OCI-LY3 (cell line): Measurements from ENCODE around the gene RUNX3.
A peak's percentile ranks its signal among the peaks of the same experiment; 100 is the strongest.

Experiments
- H2AFZ ChIP-seq: fragments of 200-600, 300-600 bp; shearing (Covaris generic); 2 replicates; pipeline ENCODE4 v1.6.0; 2014; ENCODE audit warnings: antibody characterized with exemption, low read depth, low read length
- H3K27ac ChIP-seq: fragments of 200-600, 300-600 bp; sonication (generic); 2 replicates; pipeline ENCODE4 v1.5.1; 2014; ENCODE audit warnings: mild to moderate bottlenecking, low read length, moderate library complexity, mixed read lengths
- H3K27me3 ChIP-seq: fragments of 200-600, 300-600 bp; sonication (generic); 2 replicates; pipeline ENCODE4 v1.6.1; 2014; ENCODE audit warnings: low read depth, low read length, mixed read lengths
- H3K36me3 ChIP-seq: fragments of 200-600, 300-600 bp; sonication (generic); replicated peaks from 2 replicates; pipeline ENCODE3; 2014; ENCODE audit warnings: low read depth, low read length, mixed read lengths
- H3K4me1 ChIP-seq: fragments of 300-600, 200-600 bp; sonication (generic); 2 replicates; pipeline ENCODE4 v1.6.1; 2014; ENCODE audit warnings: low read length, mixed read lengths
- H3K4me2 ChIP-seq: fragments of 200-600, 300-600 bp; sonication (generic); 2 replicates; pipeline ENCODE4 v1.6.1; 2014; ENCODE audit warnings: low read length, mixed read lengths
- H3K4me3 ChIP-seq: fragments of 300-600, 200-600 bp; sonication (generic); 2 replicates; pipeline ENCODE4 v1.5.1; 2014; ENCODE audit warnings: antibody characterized with exemption, mild to moderate bottlenecking, low read length, moderate library complexity
- H3K79me2 ChIP-seq: fragments of 300-600, 200-600 bp; shearing (Covaris generic); 2 replicates; pipeline ENCODE4 v1.6.1; 2014; ENCODE audit warnings: mild to moderate bottlenecking, low read length, mixed read lengths
- H3K9ac ChIP-seq: fragments of 300-600, 200-600 bp; shearing (Covaris generic); 2 replicates; pipeline ENCODE4 v1.6.0; 2014; ENCODE audit warnings: mild to moderate bottlenecking, low read length, moderate library complexity
- H3K9me3 ChIP-seq: fragments of 200-600, 300-600 bp; shearing (Covaris generic); 2 replicates; pipeline ENCODE4 v1.6.1; 2014; ENCODE audit warnings: low read length, mixed read lengths; ENCODE audit not compliant: insufficient read depth
- H4K20me1 ChIP-seq: fragments of 200-600, 300-600 bp; sonication (generic); 2 replicates; pipeline ENCODE4 v1.6.1; 2016; ENCODE audit warnings: low read length, mixed read lengths; ENCODE audit not compliant: insufficient read depth
- EZH2phosphoT487 ChIP-seq: fragments of 200-600 bp; shearing (Covaris generic); IDR thresholded peaks from 2 replicates; pipeline ENCODE4 v1.6.1; 2018; ENCODE audit warnings: antibody characterized with exemption, mixed run types, low read depth
- TF ChIP-seq, protein P1 (sequence below): fragments of 200-600, 300-600 bp; sonication (generic); IDR thresholded peaks from 2 replicates; pipeline ENCODE4 v1.5.1; 2014; ENCODE audit warnings: antibody characterized with exemption, low read length, low read depth

RUNX3 gene

GRCh38 chr1:24967555-24967954 lies 37.5 kb upstream of the RUNX3 start:
- Histone ChIP-seq H3K27me3 (no peaks in the 10 kb centered on the region), H3K9ac (no peak overlapping the region), H3K27ac (no peak overlapping the region), H4K20me1 (no peaks in the 10 kb centered on the region), H3K79me2 (no peaks in the 10 kb centered on the region), H3K9me3 (no peaks in the 10 kb centered on the region), H3K4me2 (no peak overlapping the region), H3K4me3 (no peak overlapping the region), H2AFZ (no peak overlapping the region), H3K4me1 (peaks cover 70% of the 10 kb centered on the region), H3K36me3 (no peaks in the 10 kb centered on the region)
- TF ChIP-seq, protein P1, sequence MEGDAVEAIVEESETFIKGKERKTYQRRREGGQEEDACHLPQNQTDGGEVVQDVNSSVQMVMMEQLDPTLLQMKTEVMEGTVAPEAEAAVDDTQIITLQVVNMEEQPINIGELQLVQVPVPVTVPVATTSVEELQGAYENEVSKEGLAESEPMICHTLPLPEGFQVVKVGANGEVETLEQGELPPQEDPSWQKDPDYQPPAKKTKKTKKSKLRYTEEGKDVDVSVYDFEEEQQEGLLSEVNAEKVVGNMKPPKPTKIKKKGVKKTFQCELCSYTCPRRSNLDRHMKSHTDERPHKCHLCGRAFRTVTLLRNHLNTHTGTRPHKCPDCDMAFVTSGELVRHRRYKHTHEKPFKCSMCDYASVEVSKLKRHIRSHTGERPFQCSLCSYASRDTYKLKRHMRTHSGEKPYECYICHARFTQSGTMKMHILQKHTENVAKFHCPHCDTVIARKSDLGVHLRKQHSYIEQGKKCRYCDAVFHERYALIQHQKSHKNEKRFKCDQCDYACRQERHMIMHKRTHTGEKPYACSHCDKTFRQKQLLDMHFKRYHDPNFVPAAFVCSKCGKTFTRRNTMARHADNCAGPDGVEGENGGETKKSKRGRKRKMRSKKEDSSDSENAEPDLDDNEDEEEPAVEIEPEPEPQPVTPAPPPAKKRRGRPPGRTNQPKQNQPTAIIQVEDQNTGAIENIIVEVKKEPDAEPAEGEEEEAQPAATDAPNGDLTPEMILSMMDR, result no peak
- TF ChIP-seq EZH2phosphoT487, result no peak

GRCh38 chr1:24966724-24967346 lies 36.8 kb upstream of the RUNX3 start:
- no peaks in the 10 kb centered on the region for H3K27me3 ChIP-seq
- TF ChIP-seq EZH2phosphoT487, result no peak
- TF ChIP-seq, protein P1, result no peak
- no peak overlapping the region for H2AFZ ChIP-seq
- no peak overlapping the region for H3K4me3 ChIP-seq
- peak overlapping the region; percentile 50 for H3K4me2 ChIP-seq
- H3K27ac ChIP-seq, result peak overlapping the region; percentile 55
- no peaks in the 10 kb centered on the region for H4K20me1 ChIP-seq
- no peaks in the 10 kb centered on the region for H3K9me3 ChIP-seq
- no peaks in the 10 kb centered on the region for H3K79me2 ChIP-seq
- H3K36me3 ChIP-seq, result no peaks in the 10 kb centered on the region
- peaks cover 63% of the 10 kb centered on the region for H3K4me1 ChIP-seq
- 0 out of 2 replicates have a peak overlapping the region, but pooled peaks have one; percentile 8 for H3K9ac ChIP-seq

DNA sequence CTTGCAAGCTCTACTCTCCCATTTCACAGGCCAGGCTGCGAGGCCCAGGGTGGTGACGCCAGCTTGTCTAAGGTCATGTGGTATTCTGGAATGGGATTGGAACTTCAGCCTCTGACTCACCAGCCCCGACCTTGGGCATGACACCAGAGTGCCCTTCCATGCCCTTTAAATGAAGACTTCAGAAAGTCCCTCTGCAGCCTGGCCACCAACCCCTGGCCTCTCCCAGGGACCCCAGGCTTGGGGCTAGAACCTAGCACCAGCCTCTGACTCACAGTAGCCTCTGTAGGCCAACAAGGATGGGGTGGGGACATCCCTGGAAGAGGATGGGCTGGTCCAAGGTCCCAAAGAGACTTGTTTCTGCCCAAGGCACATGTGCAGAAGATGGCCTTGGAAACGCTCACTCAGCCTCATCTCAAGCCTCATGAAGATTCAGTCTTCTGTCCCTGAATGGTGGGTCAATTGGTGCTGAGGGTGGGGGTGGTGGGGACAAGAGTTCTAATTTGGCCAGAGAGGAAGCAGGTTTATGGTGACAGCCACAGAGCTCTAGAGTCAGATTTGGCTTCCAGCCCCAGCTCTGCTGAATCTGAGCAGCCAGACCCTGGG lies 36.1 kb upstream of the RUNX3 start:
- Histone ChIP-seq H3K36me3 (no peaks in the 10 kb centered on the region), H3K4me3 (no peak overlapping the region), H2AFZ (no peak overlapping the region), H4K20me1 (no peaks in the 10 kb centered on the region), H3K79me2 (no peaks in the 10 kb centered on the region), H3K9me3 (no peaks in the 10 kb centered on the region), H3K27me3 (no peaks in the 10 kb centered on the region), H3K4me1 (peaks cover 58% of the 10 kb centered on the region), H3K27ac (peak overlapping the region; percentile 55), H3K4me2 (peak overlapping the region; percentile 50), H3K9ac (no peak overlapping the region; the same call in 1 of the 2 replicates)
- TF ChIP-seq EZH2phosphoT487, result no peak
- TF ChIP-seq, protein P1, result no peak

- Histone ChIP-seq H3K4me1 (peaks cover 56% of the 10 kb centered on the region), H4K20me1 (no peaks in the 10 kb centered on the region), H2AFZ (no peak overlapping the region), H3K79me2 (no peaks in the 10 kb centered on the region), H3K27ac (peak overlapping the region; percentile 55), H3K4me3 (no peak overlapping the region), H3K36me3 (no peaks in the 10 kb centered on the region), H3K9ac (no peak overlapping the region), H3K9me3 (no peaks in the 10 kb centered on the region), H3K4me2 (peak overlapping the region; percentile 45), H3K27me3 (no peaks in the 10 kb centered on the region)
- no peak for TF ChIP-seq EZH2phosphoT487
- TF ChIP-seq, protein P1, result no peak
Measured at GRCh38 chr1:24965571-24965930, 35.5 kb upstream of the RUNX3 start.
